GM12878 (cell line): Measurements from ENCODE around the gene HAP1. TPM values are rescaled to one million over a fixed set of nuclear protein-coding genes. Genes with fewer than 3 reads are reported as not detected.
A peak's percentile ranks its signal among the peaks of the same experiment; 100 is the strongest.

Source experiments
- ATAC-seq: fragments of 200-7000 bp; cut with Tn5 transposase; 3 replicates; pipeline ENCODE4 v1.9.1; 2020; ENCODE audit warnings: mild to moderate bottlenecking, moderate library complexity
- BruUV-seq: library from RNA; stranded (reverse); fragments of 400-500 nt; replicated peaks from 2 replicates; lab custom pipeline; 2021; lab: Mats Ljungman, UMichigan
- CTCF ChIA-PET: fragments of 300-600 bp; sonication (Branson Sonifier 250); formaldehyde crosslinking; extraction: SDS; loops from one replicate; lab custom pipeline; 2021; ENCODE audit warnings: inconsistent platforms; lab: Yijun Ruan, JAX
- POLR2A ChIA-PET: fragments of 350-600 bp; formaldehyde crosslinking; extraction: SDS; loops from one replicate; lab custom pipeline; 2021; ENCODE audit warnings: inconsistent platforms; lab: Charles Lee
- RAD21 ChIA-PET: fragments of 300-600 bp; sonication (Branson Sonifier 250); formaldehyde crosslinking; loops from one replicate; lab custom pipeline; 2023; ENCODE audit warnings: antibody characterized with exemption; ENCODE audit not compliant: unreplicated experiment; lab: Charles Lee
- SMC1A ChIA-PET: fragments of 300-600 bp; sonication (Branson Sonifier 250); formaldehyde crosslinking; loops from one replicate; lab custom pipeline; 2023; ENCODE audit not compliant: unreplicated experiment, uncharacterized antibody; lab: Charles Lee
- DNase-seq: peaks from one replicate; pipeline ENCODE4 v3.0.0-alpha.2; 2011; ENCODE audit warnings: low read depth, low spot score
- FAIRE-seq: peaks from 3 replicates; lab custom pipeline; 2011; peaks lifted over from hg19 to GRCh38; lab: Jason Lieb, UNC
- H2AFZ ChIP-seq: 2 replicates; pipeline ENCODE4 v1.6.0; 2011; ENCODE audit warnings: low read depth, low read length, control low read depth; ENCODE audit not compliant: control insufficient read depth
- H3K27ac ChIP-seq: 2 replicates; pipeline ENCODE4 v1.5.1; 2011; ENCODE audit warnings: control low read depth; ENCODE audit not compliant: control insufficient read depth, insufficient read depth
- H3K27me3 ChIP-seq, 2 experiments: replicated peaks in 1 of 2; 2 replicates each; pipeline versions ENCODE4 v1.6.0 to v1.6.1; 2011; ENCODE audit warnings: low read length in 1 of 2; ENCODE audit not compliant: control insufficient read depth in 2 of 2, insufficient read depth in 2 of 2
- H3K36me3 ChIP-seq, 2 experiments: 2 replicates each; pipeline ENCODE4 v1.5.1; 2011; ENCODE audit warnings: low read length in 1 of 2; ENCODE audit not compliant: control insufficient read depth in 2 of 2, insufficient read depth in 2 of 2
- H3K4me1 ChIP-seq: 2 replicates; pipeline ENCODE4 v1.6.1; 2011; ENCODE audit warnings: mild to moderate bottlenecking, low read length, moderate library complexity, mixed read lengths; ENCODE audit not compliant: control insufficient read depth, insufficient read depth
- H3K4me2 ChIP-seq: 2 replicates; pipeline ENCODE4 v1.6.0; 2011; ENCODE audit warnings: control low read depth; ENCODE audit not compliant: control insufficient read depth, insufficient read depth
- H3K4me3 ChIP-seq: fragments of 200-600 bp; sonication (generic); 2 replicates; pipeline ENCODE4 v1.5.1; 2016
- H3K79me2 ChIP-seq: 2 replicates; pipeline ENCODE4 v1.6.0; 2011; ENCODE audit warnings: low read length; ENCODE audit not compliant: control insufficient read depth, insufficient read depth
- H3K9ac ChIP-seq: 2 replicates; pipeline ENCODE4 v1.8.0; 2011; ENCODE audit warnings: low read length, control low read depth, mixed read lengths; ENCODE audit not compliant: control insufficient read depth, insufficient read depth
- H3K9me3 ChIP-seq: replicated peaks from 3 replicates; pipeline ENCODE4 v1.5.1; 2011; ENCODE audit warnings: mild to moderate bottlenecking, low read length; ENCODE audit not compliant: control insufficient read depth, insufficient read depth
- H4K20me1 ChIP-seq: 2 replicates; pipeline ENCODE4 v1.6.0; 2011; ENCODE audit not compliant: control insufficient read depth, insufficient read depth
- BHLHE40 ChIP-seq, 2 experiments: fragments of 450-650 bp in 1 of 2; IDR thresholded peaks; 2 replicates each; pipeline ENCODE4 v1.6.1; 2011 to 2017; ENCODE audit warnings: low read depth in 2 of 2, borderline replicate concordance in 1 of 2, improper control_type of control experiment in 1 of 2, low read length in 1 of 2, mild to moderate bottlenecking in 1 of 2
- BMI1 ChIP-seq: fragments of 450-650 bp; IDR thresholded peaks from 2 replicates; pipeline ENCODE4 v1.6.1; 2016; ENCODE audit warnings: mild to moderate bottlenecking, moderate library complexity, borderline replicate concordance
- CREM ChIP-seq: IDR thresholded peaks from 2 replicates; pipeline ENCODE4 v1.6.1; 2014; ENCODE audit warnings: antibody characterized with exemption, low read depth
- PML ChIP-seq: IDR thresholded peaks from 2 replicates; pipeline ENCODE4 v1.6.1; 2012; ENCODE audit warnings: low read length, inconsistent platforms
- TARDBP ChIP-seq: IDR thresholded peaks from 2 replicates; pipeline ENCODE4 v1.6.1; 2016; ENCODE audit warnings: borderline replicate concordance
- WGBS: methylation state at CpG from one replicate; pipeline ENCODE4 v1.1.6; 2016; ENCODE audit warnings: low lambda C conversion rate; ENCODE audit not compliant: insufficient replicate concordance, insufficient coverage; ENCODE audit errors: missing lambda C conversion rate; 5-methylcytosine and 5-hydroxymethylcytosine counted together
- in situ Hi-C: fragments of 300-500 bp; cut with MboI; formaldehyde crosslinking; loops from 9 replicates; pipeline ENCODE4 v1.14.3; 2018; ENCODE audit warnings: mixed read lengths
- intact Hi-C: fragments of 100-400 bp; cut with micrococcal nuclease; formaldehyde crosslinking; loops from one replicate; pipeline ENCODE4 v1.14.2; 2022; ENCODE audit not compliant: unreplicated experiment
- polyA plus RNA-seq, 11 experiments: library from polyadenylated mRNA; depleted of rRNA in 4 of 11; unstranded in 6 of 11; stranded (reverse) in 5 of 11; fragments of >200 nt; fragmentation: Nextera tagmentation in 4 of 11; fragmentation: Illumina TruSeq in 1 of 11; extraction: Ambion mirVana in 4 of 11; extraction: Trizol in 1 of 11; gene quantifications; 1 replicate in 1 of 11; 2 replicates in 10 of 11; pipeline versions ENCODE4 v1.2.1 to v1.2.3, GENCODE V29; 2011 to 2016; ENCODE audit warnings: inconsistent platforms in 2 of 11, missing spikeins in 2 of 11, low read depth in 1 of 11
- total RNA-seq, 4 experiments: library from RNA; depleted of rRNA in 3 of 4; stranded (reverse); fragments of >200 nt in 3 of 4; fragmentation: Illumina TruSeq in 1 of 4; extraction: Trizol in 1 of 4; gene quantifications; 2 replicates each; pipeline versions ENCODE4 v1.2.1 to v1.2.3, GENCODE V29; 2013 to 2021
- TF ChIP-seq, protein P1 (sequence below): IDR thresholded peaks from 2 replicates; pipeline ENCODE4 v1.6.1; 2011; ENCODE audit warnings: mild to moderate bottlenecking, low read depth, low read length, moderate library complexity; ENCODE audit not compliant: insufficient replicate concordance
- TF ChIP-seq, protein P2 (sequence below): fragments of 450-650 bp; IDR thresholded peaks from 2 replicates; pipeline ENCODE4 v1.6.1; 2017; ENCODE audit warnings: mild to moderate bottlenecking, moderate library complexity
- TF ChIP-seq, protein P3 (sequence below): IDR thresholded peaks from 2 replicates; pipeline ENCODE4 v1.6.1; 2011; ENCODE audit warnings: borderline replicate concordance, low read depth, mild to moderate bottlenecking, moderate library complexity, mixed read lengths, low read length; ENCODE audit not compliant: insufficient read depth; ENCODE audit errors: extremely low read length
- TF ChIP-seq, protein P4 (sequence below): fragments of 450-650 bp; IDR thresholded peaks from 2 replicates; pipeline ENCODE4 v1.6.1; 2017; ENCODE audit warnings: antibody characterized with exemption, mild to moderate bottlenecking, moderate library complexity
- TF ChIP-seq, protein P5 (sequence below): IDR thresholded peaks from 2 replicates; pipeline ENCODE4 v1.6.1; 2012; ENCODE audit warnings: low read depth, low read length, improper control_type of control experiment

Gene HAP1
- total and polyA plus RNA-seq, 10 of the 15 experiments (the other 5 are each of a cell fraction or from before 2014, with no cell fraction given), result not detected

DNA sequence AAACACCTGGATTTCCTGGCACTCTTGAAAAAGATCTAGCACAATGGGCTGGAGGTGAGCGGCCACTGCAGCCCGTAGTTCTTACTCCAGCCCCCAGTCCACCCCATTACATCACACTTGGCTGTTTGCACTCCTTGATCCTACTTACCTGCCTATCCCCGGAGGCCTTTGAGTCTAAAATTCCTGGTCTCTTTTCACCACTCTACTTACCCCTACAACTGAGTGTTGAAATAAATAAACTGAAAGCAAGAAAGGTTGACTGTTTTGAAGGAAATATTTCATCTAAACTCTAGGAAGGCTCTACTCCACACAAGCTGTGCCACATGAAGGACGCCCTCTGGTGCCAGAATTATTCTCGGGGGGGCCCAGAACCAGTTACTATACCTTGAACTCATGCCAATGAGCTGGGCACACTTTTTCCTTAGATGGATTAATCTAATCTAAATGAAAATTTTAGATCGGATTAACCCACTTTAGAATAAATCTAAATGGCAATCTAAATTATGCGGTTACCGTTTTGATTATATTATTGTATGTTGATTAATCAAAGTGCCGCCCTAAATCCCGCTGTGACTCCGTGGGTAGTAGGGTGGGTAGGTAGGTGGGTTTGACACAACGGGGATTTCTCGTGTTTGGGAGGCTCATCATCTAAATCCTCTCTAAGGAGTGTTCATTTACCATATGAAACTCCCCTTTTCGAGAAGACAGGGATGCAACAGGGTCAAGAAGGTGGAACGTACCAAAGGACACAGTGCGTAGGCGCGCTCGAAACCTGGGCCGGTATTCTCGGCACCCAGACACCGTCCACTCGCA lies 46.4 kb downstream of the HAP1 start:
- in situ Hi-C loops, result loop anchor here (25.0 kb wide), 2 partner anchors 1524 to 1674 kb away; partner anchors contain the start of gene TMEM106A
- TF ChIP-seq BHLHE40 (IDR thresholded peaks at IDR 0.05; ENCODE audit: borderline replicate concordance in 1 of 2, low read depth in 2 of 2, low read length in 1 of 2), result 0 out of 4 replicates have a peak, but pooled peaks of 1 of the 2 experiments have one; percentile 15
- TF ChIP-seq, protein P1, sequence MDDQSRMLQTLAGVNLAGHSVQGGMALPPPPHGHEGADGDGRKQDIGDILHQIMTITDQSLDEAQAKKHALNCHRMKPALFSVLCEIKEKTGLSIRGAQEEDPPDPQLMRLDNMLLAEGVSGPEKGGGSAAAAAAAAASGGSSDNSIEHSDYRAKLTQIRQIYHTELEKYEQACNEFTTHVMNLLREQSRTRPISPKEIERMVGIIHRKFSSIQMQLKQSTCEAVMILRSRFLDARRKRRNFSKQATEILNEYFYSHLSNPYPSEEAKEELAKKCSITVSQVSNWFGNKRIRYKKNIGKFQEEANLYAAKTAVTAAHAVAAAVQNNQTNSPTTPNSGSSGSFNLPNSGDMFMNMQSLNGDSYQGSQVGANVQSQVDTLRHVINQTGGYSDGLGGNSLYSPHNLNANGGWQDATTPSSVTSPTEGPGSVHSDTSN, result no peak
- TF ChIP-seq BMI1, result no peak
- TF ChIP-seq, protein P2, sequence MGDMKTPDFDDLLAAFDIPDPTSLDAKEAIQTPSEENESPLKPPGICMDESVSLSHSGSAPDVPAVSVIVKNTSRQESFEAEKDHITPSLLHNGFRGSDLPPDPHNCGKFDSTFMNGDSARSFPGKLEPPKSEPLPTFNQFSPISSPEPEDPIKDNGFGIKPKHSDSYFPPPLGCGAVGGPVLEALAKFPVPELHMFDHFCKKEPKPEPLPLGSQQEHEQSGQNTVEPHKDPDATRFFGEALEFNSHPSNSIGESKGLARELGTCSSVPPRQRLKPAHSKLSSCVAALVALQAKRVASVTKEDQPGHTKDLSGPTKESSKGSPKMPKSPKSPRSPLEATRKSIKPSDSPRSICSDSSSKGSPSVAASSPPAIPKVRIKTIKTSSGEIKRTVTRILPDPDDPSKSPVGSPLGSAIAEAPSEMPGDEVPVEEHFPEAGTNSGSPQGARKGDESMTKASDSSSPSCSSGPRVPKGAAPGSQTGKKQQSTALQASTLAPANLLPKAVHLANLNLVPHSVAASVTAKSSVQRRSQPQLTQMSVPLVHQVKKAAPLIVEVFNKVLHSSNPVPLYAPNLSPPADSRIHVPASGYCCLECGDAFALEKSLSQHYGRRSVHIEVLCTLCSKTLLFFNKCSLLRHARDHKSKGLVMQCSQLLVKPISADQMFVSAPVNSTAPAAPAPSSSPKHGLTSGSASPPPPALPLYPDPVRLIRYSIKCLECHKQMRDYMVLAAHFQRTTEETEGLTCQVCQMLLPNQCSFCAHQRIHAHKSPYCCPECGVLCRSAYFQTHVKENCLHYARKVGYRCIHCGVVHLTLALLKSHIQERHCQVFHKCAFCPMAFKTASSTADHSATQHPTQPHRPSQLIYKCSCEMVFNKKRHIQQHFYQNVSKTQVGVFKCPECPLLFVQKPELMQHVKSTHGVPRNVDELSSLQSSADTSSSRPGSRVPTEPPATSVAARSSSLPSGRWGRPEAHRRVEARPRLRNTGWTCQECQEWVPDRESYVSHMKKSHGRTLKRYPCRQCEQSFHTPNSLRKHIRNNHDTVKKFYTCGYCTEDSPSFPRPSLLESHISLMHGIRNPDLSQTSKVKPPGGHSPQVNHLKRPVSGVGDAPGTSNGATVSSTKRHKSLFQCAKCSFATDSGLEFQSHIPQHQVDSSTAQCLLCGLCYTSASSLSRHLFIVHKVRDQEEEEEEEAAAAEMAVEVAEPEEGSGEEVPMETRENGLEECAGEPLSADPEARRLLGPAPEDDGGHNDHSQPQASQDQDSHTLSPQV, result no peak
- TF ChIP-seq, protein P3, sequence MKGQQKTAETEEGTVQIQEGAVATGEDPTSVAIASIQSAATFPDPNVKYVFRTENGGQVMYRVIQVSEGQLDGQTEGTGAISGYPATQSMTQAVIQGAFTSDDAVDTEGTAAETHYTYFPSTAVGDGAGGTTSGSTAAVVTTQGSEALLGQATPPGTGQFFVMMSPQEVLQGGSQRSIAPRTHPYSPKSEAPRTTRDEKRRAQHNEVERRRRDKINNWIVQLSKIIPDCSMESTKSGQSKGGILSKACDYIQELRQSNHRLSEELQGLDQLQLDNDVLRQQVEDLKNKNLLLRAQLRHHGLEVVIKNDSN, result no peak
- no peak for TF ChIP-seq CREM
- TF ChIP-seq, protein P4, sequence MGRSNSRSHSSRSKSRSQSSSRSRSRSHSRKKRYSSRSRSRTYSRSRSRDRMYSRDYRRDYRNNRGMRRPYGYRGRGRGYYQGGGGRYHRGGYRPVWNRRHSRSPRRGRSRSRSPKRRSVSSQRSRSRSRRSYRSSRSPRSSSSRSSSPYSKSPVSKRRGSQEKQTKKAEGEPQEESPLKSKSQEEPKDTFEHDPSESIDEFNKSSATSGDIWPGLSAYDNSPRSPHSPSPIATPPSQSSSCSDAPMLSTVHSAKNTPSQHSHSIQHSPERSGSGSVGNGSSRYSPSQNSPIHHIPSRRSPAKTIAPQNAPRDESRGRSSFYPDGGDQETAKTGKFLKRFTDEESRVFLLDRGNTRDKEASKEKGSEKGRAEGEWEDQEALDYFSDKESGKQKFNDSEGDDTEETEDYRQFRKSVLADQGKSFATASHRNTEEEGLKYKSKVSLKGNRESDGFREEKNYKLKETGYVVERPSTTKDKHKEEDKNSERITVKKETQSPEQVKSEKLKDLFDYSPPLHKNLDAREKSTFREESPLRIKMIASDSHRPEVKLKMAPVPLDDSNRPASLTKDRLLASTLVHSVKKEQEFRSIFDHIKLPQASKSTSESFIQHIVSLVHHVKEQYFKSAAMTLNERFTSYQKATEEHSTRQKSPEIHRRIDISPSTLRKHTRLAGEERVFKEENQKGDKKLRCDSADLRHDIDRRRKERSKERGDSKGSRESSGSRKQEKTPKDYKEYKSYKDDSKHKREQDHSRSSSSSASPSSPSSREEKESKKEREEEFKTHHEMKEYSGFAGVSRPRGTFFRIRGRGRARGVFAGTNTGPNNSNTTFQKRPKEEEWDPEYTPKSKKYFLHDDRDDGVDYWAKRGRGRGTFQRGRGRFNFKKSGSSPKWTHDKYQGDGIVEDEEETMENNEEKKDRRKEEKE, result no peak
- TF ChIP-seq PML, result no peak
- TF ChIP-seq TARDBP, result no peak
- TF ChIP-seq, protein P5, sequence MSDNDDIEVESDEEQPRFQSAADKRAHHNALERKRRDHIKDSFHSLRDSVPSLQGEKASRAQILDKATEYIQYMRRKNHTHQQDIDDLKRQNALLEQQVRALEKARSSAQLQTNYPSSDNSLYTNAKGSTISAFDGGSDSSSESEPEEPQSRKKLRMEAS, result peak; percentile 39; the same call in 1 of the 2 replicates

More for the DNA sequence above, 46.4 kb downstream of the HAP1 start:
- H3K79me2 ChIP-seq, result peaks cover 28% of the 10 kb centered on the region
- ChIA-PET CTCF (interaction anchor here (1.0 to 10.4 kb wide), 7 partner anchors 8 to 139 kb away, joined by 3 to 265 read pairs (median 9); no protein-coding TSS in a partner anchor), POLR2A (interaction anchor here (0.5 to 4.8 kb wide), 9 partner anchors 10 to 1098 kb away, joined by 3 to 177 read pairs (median 3); partner anchors contain the start of genes KLHL11 and STAT3), RAD21 (interaction anchor here (0.6 to 5.7 kb wide), 7 partner anchors 10 to 1153 kb away, joined by 3 to 117 read pairs (median 4); partner anchors contain the start of gene KLHL11), SMC1A (interaction anchor here (1.0 to 5.7 kb wide), 4 partner anchors 9 to 22 kb away, joined by 3 to 122 read pairs (median 52); no protein-coding TSS in a partner anchor)
- H3K36me3 ChIP-seq, result peaks cover 16 to 32% of the 10 kb centered on the region in 2 experiments
- intact Hi-C loops, result loop anchor here (1.0 to 2.0 kb wide), 2 partner anchors 9 to 21 kb away; no protein-coding TSS in a partner anchor
- H2AFZ ChIP-seq, result peak overlapping the region; percentile 63
- no peak for DNase-seq
- BruUV-seq, result TSS peak; percentile 99
- H3K27ac ChIP-seq, result peak overlapping the region; percentile 54
- FAIRE-seq, result peak; percentile 92
- peaks cover 11% of the 10 kb centered on the region for H3K4me1 ChIP-seq
- H3K4me2 ChIP-seq, result peak overlapping the region; percentile 78
- peak overlapping the region; percentile 52 for H3K9ac ChIP-seq
- H3K27me3 ChIP-seq, result no peaks in the 10 kb centered on the region
- no peaks in the 10 kb centered on the region; the same call in 2 of the 3 replicates for H3K9me3 ChIP-seq
- WGBS, result 5% methylated on average over 23 of the region's 23 CpGs
- ATAC-seq, result no peak
- peaks cover 18% of the 10 kb centered on the region for H4K20me1 ChIP-seq
- peak overlapping the region; percentile 65 for H3K4me3 ChIP-seq
